Measurements from ENCODE around the gene PLB1.

DNA sequence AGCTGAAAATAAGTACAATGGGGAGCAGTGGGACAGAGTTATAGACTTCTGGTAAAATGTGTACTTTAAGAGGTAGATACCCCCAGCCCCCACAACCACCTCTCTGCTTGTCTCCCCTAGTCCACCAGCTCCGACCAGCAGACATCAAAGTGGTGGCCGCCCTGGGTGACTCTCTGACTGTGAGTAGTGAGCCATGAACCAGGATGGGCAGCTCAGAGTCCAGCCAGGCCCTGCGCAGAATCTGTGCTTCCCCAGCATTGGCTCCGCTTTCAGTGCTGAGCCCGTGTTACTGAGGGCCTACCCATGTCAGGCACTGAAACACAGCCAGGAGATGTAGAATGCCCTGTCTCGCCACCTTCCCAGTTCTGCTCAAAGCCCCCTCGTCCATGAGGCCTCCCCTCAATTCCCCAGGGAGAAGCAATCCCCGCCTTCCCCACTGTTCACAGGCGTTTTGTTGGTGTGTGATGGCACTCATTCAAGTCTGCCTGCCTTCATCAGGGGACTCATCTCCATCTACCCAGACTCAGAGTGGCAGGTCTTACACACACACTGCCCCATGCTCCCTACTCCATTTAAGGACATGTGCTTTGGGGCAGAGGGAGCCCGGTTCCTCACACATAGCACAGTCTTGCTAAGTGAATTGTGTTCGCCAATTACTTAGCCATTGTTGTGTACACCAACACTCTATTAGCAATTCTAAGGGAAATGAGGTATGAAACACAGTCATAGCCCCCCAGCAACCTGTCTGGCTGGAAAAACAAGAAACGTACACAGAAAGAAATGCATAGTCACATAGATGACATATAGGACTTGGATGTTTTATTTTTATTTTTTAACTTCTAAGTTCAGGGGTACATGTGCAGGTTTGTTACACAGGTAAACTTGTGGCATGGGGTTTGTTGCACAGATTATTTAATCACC lies 122.6 kb downstream of the PLB1 start:
- TF ChIP-seq CTCF (conservative IDR thresholded peaks at IDR 0.05) (no peak), ZFX (IDR thresholded peaks at IDR 0.05) (no peak)
